HepG2 (cell line): ENCODE results near the gene RNH1. TPM values are rescaled to one million over a fixed set of nuclear protein-coding genes. Genes with fewer than 3 reads are reported as not detected.

ENCODE experiments used
- KLF12 ChIP-seq: sonication (generic); formaldehyde crosslinking; IDR thresholded peaks from 2 replicates; pipeline ENCODE4 v1.4.0; 2020; ENCODE audit warnings: missing genetic modification reagents, borderline replicate concordance
- MAFK ChIP-seq, 2 experiments: IDR thresholded peaks in 1 of 2; conservative IDR thresholded peaks in 1 of 2; 2 replicates each; pipeline ENCODE4 v1.6.1; 2011; ENCODE audit warnings: improper control_type of control experiment in 2 of 2, low read length in 2 of 2
- PRPF4 ChIP-seq: fragments of 200-400 bp; formaldehyde crosslinking; IDR thresholded peaks from 2 replicates; pipeline ENCODE4 v1.6.1; 2016; ENCODE audit warnings: low read length, low read depth; ENCODE audit not compliant: poor library complexity, severe bottlenecking
- RARG ChIP-seq: sonication (generic); formaldehyde crosslinking; IDR thresholded peaks from 2 replicates; pipeline ENCODE4 v1.4.0; 2020; ENCODE audit warnings: low read depth, mild to moderate bottlenecking, missing genetic modification reagents
- SIX4 ChIP-seq: sonication (generic); formaldehyde crosslinking; IDR thresholded peaks from 2 replicates; pipeline ENCODE4 v1.4.0; 2020; ENCODE audit warnings: missing genetic modification reagents
- SKI ChIP-seq: fragments of 450-650 bp; IDR thresholded peaks from one replicate; pipeline ENCODE4 v1.6.1; 2018; ENCODE audit warnings: mild to moderate bottlenecking; ENCODE audit not compliant: partially characterized antibody
- ZMYM4 ChIP-seq: sonication (generic); formaldehyde crosslinking; IDR thresholded peaks from 2 replicates; pipeline ENCODE4 v1.8.1; 2023; ENCODE audit warnings: mild to moderate bottlenecking, missing genetic modification reagents
- ZNF225 ChIP-seq: sonication (generic); formaldehyde crosslinking; IDR thresholded peaks from 2 replicates; pipeline ENCODE4 v1.4.0; 2020; ENCODE audit warnings: mild to moderate bottlenecking, missing genetic modification reagents
- ZNF33B ChIP-seq: sonication (generic); formaldehyde crosslinking; IDR thresholded peaks from 2 replicates; pipeline ENCODE4 v1.5.1; 2020; ENCODE audit warnings: mild to moderate bottlenecking, missing genetic modification reagents
- ZNF7 ChIP-seq: IDR thresholded peaks from 2 replicates; pipeline ENCODE4 v1.6.1; 2016; ENCODE audit warnings: missing biosample characterization, missing genetic modification reagents
- polyA plus RNA-seq, 8 experiments: library from polyadenylated mRNA; depleted of rRNA in 3 of 8; stranded (reverse) in 7 of 8; unstranded in 1 of 8; fragments of >200 nt; fragmentation: Illumina TruSeq in 4 of 8; extraction: Trizol in 4 of 8; gene quantifications; 2 replicates each; pipeline versions ENCODE4 v1.2.1 to v1.2.3, GENCODE V29; 2011 to 2016; ENCODE audit warnings: low read depth in 4 of 8, missing spikeins in 1 of 8, mixed read lengths in 1 of 8; ENCODE audit not compliant: insufficient read depth in 1 of 8
- total RNA-seq, 5 experiments: library from RNA; depleted of rRNA; stranded (reverse); fragments of >200 nt; fragmentation: Illumina TruSeq; extraction: Trizol; gene quantifications; 2 replicates each; pipeline ENCODE4 v1.2.3, GENCODE V29; 2016; ENCODE audit warnings: low read depth in 1 of 5
- TF ChIP-seq, protein P1 (sequence below), 2 experiments: fragments of 450-650 bp in 1 of 2; sonication (generic) in 1 of 2; formaldehyde crosslinking in 1 of 2; IDR thresholded peaks; 2 replicates each; pipeline versions ENCODE4 v1.6.1 to v1.8.0; 2016 to 2022; ENCODE audit warnings: antibody characterized with exemption in 1 of 2, mild to moderate bottlenecking in 1 of 2, missing genetic modification reagents in 1 of 2
- TF ChIP-seq, protein P2 (sequence below): sonication (generic); formaldehyde crosslinking; conservative IDR thresholded peaks from 2 replicates; pipeline ENCODE4 v1.4.0; 2020; ENCODE audit warnings: missing genetic modification reagents
- TF ChIP-seq, protein P3 (sequence below): sonication (generic); formaldehyde crosslinking; IDR thresholded peaks from 2 replicates; pipeline ENCODE4 v1.8.0; 2022; ENCODE audit warnings: mild to moderate bottlenecking, missing genetic modification reagents
- TF ChIP-seq, protein P4 (sequence below): IDR thresholded peaks from 2 replicates; pipeline ENCODE4 v1.6.1; 2012; ENCODE audit warnings: low read depth, low read length, improper control_type of control experiment

The RNH1 gene
- total and polyA plus RNA-seq, 2 of the 13 experiments (the other 11 are each of a cell fraction or from before 2014, with no cell fraction given) = 36.0 to 74.1 TPM

DNA sequence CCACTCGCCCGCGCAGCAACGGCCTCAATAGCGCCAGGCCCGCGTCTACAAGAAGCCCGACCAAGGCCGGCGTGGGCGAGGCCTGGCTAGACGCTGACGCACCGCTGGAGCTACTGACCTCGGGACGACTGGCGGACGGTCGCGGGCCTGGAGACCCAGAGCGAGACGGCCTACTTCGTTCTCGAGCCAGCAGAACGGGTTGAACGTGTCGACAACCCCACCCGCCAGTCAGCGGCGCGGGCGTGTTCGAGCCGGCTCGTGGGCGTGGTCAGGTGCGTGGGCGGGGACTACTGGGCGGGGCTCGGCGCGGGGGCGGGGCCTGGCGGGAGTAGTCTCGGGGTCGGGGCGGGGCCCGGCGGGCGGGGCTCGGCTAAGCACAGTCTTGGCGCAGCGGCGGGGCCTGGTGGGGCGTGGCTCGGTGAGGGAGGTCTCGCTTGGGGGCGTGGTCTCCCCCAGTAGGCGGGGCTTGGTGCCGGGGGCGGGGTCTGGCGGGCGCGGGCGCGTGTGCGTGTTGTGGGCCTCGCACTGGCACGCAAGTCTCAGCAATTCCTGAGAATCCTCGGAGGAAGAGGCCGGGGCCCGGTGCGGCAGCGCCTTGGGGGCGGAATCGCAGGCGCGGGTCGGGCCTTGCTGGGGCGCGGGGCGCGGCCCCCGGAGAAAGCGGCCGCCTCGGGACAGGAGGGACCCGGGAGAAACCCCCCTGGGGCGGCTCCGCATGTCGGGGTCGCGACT, at the start of gene RNH1 (continued):
- TF ChIP-seq MAFK (conservative IDR thresholded peaks at IDR 0.05 in 1 of 2, IDR thresholded peaks at IDR 0.05 in 1 of 2; ENCODE audit: low read length in 2 of 2) (no peak), SKI (no peak), ZNF225 (CRISPR knock-in tag) (no peak), ZNF7 (CRISPR knock-in tag) (no peak), KLF12 (CRISPR knock-in tag) (no peak), RARG (CRISPR knock-in tag) (no peak), ZNF33B (no peak), ZMYM4 (peak; percentile 44; the same call in 1 of the 2 replicates), SIX4 (CRISPR knock-in tag) (no peak), PRPF4 (no peak)
- TF ChIP-seq, protein P1, sequence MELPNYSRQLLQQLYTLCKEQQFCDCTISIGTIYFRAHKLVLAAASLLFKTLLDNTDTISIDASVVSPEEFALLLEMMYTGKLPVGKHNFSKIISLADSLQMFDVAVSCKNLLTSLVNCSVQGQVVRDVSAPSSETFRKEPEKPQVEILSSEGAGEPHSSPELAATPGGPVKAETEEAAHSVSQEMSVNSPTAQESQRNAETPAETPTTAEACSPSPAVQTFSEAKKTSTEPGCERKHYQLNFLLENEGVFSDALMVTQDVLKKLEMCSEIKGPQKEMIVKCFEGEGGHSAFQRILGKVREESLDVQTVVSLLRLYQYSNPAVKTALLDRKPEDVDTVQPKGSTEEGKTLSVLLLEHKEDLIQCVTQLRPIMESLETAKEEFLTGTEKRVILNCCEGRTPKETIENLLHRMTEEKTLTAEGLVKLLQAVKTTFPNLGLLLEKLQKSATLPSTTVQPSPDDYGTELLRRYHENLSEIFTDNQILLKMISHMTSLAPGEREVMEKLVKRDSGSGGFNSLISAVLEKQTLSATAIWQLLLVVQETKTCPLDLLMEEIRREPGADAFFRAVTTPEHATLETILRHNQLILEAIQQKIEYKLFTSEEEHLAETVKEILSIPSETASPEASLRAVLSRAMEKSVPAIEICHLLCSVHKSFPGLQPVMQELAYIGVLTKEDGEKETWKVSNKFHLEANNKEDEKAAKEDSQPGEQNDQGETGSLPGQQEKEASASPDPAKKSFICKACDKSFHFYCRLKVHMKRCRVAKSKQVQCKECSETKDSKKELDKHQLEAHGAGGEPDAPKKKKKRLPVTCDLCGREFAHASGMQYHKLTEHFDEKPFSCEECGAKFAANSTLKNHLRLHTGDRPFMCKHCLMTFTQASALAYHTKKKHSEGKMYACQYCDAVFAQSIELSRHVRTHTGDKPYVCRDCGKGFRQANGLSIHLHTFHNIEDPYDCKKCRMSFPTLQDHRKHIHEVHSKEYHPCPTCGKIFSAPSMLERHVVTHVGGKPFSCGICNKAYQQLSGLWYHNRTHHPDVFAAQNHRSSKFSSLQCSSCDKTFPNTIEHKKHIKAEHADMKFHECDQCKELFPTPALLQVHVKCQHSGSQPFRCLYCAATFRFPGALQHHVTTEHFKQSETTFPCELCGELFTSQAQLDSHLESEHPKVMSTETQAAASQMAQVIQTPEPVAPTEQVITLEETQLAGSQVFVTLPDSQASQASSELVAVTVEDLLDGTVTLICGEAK (IDR thresholded peaks at IDR 0.05) = no peak
- TF ChIP-seq, protein P1 (CRISPR knock-in tag; IDR thresholded peaks at IDR 0.05) = 0 out of 2 replicates have a peak, but pooled peaks have one; percentile 19
- TF ChIP-seq, protein P2, sequence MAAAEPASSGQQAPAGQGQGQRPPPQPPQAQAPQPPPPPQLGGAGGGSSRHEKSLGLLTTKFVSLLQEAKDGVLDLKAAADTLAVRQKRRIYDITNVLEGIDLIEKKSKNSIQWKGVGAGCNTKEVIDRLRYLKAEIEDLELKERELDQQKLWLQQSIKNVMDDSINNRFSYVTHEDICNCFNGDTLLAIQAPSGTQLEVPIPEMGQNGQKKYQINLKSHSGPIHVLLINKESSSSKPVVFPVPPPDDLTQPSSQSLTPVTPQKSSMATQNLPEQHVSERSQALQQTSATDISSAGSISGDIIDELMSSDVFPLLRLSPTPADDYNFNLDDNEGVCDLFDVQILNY = 0 out of 2 replicates have a peak, but pooled peaks have one; percentile 13
- TF ChIP-seq, protein P3, sequence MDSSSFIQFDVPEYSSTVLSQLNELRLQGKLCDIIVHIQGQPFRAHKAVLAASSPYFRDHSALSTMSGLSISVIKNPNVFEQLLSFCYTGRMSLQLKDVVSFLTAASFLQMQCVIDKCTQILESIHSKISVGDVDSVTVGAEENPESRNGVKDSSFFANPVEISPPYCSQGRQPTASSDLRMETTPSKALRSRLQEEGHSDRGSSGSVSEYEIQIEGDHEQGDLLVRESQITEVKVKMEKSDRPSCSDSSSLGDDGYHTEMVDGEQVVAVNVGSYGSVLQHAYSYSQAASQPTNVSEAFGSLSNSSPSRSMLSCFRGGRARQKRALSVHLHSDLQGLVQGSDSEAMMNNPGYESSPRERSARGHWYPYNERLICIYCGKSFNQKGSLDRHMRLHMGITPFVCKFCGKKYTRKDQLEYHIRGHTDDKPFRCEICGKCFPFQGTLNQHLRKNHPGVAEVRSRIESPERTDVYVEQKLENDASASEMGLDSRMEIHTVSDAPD (CRISPR knock-in tag) = no peak
- TF ChIP-seq, protein P4, sequence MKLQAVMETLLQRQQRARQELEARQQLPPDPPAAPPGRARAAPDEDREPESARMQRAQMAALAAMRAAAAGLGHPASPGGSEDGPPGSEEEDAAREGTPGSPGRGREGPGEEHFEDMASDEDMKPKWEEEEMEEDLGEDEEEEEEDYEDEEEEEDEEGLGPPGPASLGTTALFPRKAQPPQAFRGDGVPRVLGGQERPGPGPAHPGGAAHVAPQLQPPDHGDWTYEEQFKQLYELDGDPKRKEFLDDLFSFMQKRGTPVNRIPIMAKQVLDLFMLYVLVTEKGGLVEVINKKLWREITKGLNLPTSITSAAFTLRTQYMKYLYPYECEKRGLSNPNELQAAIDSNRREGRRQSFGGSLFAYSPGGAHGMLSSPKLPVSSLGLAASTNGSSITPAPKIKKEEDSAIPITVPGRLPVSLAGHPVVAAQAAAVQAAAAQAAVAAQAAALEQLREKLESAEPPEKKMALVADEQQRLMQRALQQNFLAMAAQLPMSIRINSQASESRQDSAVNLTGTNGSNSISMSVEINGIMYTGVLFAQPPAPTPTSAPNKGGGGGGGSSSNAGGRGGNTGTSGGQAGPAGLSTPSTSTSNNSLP = peak; percentile 4; the same call in 1 of the 2 replicates
